Measurements from ENCODE around the gene TPM3.
A peak's percentile ranks its signal among the peaks of the same experiment; 100 is the strongest.
"Not testable (repeated sequence)": the region's sequence is repeated elsewhere in the genome, so short reads cannot be mapped to it uniquely, and the experiment has no call there.

Gene TPM3

GRCh38 chr1:154159554-154159953 lies 32.3 kb downstream of the TPM3 start:
- DNase-seq = no peak

- peak; percentile 76 to 80 for DNase-seq
These were observed 33.4 kb downstream of the TPM3 start for GRCh38 chr1:154158307-154159125.

GRCh38 chr1:154157520-154158306 lies 34.2 kb downstream of the TPM3 start:
- DNase-seq = peak; percentile 69 to 89

GRCh38 chr1:154155251-154155650 lies 36.6 kb downstream of the TPM3 start:
- no peak for DNase-seq

- no peak for DNase-seq
These were observed 37.2 kb downstream of the TPM3 start, which contains the start of gene NUP210L for GRCh38 chr1:154154534-154155191. TSS of gene NUP210L (minus strand) at chr1:154155073.

GRCh38 chr1:154154053-154154452 lies 37.8 kb downstream of the TPM3 start:
- DNase-seq = no peak

- DNase-seq = no peak
These were observed 40.6 kb downstream of the TPM3 start for GRCh38 chr1:154151311-154151710.

- DNase-seq = peak; percentile 64 to 68
These were observed 43.1 kb downstream of the TPM3 start for GRCh38 chr1:154148807-154149206.

GRCh38 chr1:154147505-154147904 lies 44.4 kb downstream of the TPM3 start:
- not testable (repeated sequence) for DNase-seq

GRCh38 chr1:154145986-154146385 lies 45.9 kb downstream of the TPM3 start:
- DNase-seq = no peak

GRCh38 chr1:154142358-154142757 lies 49.5 kb downstream of the TPM3 start:
- DNase-seq = no peak

GRCh38 chr1:154141240-154141639 lies 50.7 kb downstream of the TPM3 start:
- DNase-seq = no peak

- DNase-seq = no peak
These were observed 54.0 kb downstream of the TPM3 start for GRCh38 chr1:154137888-154138287.

GRCh38 chr1:154133256-154133655 lies 58.6 kb downstream of the TPM3 start:
- peak; percentile 9 to 49 for DNase-seq

GRCh38 chr1:154129391-154129970 lies 62.4 kb downstream of the TPM3 start:
- DNase-seq = peak; percentile 18 to 72

GRCh38 chr1:154123205-154123604 lies 68.7 kb downstream of the TPM3 start:
- not testable (repeated sequence) for DNase-seq

- DNase-seq = no peak
These were observed 74.3 kb downstream of the TPM3 start for GRCh38 chr1:154117642-154118041.

- peak; percentile 6 to 35 for DNase-seq
These were observed 76.7 kb downstream of the TPM3 start for GRCh38 chr1:154115180-154115579.

All from inflammatory macrophage (primary cell).